HCT116 (cell line): Measurements from ENCODE around the gene CDK19. TPM values are rescaled to one million over a fixed set of nuclear protein-coding genes. Genes with fewer than 3 reads are reported as not detected.

Experiments
- ATAC-seq: fragments of 200-7000 bp; cut with Tn5 transposase; 2 replicates; pipeline ENCODE4 v1.9.1; 2020; ENCODE audit warnings: mild to moderate bottlenecking, moderate library complexity
- Bru-seq: library from RNA; stranded (reverse); fragments of 400-500 nt; gene quantifications from one replicate; lab custom pipeline; 2021; lab: Mats Ljungman, UMichigan
- BruChase-seq, 2 experiments: library from RNA; stranded (reverse); fragments of 400-500 nt; gene quantifications; one replicate each; lab custom pipeline; 2021; lab: Mats Ljungman, UMichigan
- BruUV-seq: library from RNA; stranded (reverse); fragments of 400-500 nt; replicated peaks from 2 replicates; lab custom pipeline; 2021; lab: Mats Ljungman, UMichigan
- CTCF ChIA-PET: fragments of 300-600 bp; sonication (Branson Sonifier 250); formaldehyde crosslinking; loops from one replicate; lab custom pipeline; 2021; ENCODE audit warnings: antibody characterized with exemption; lab: Charles Lee
- POLR2A ChIA-PET: fragments of 300-600, 350-600 bp; sonication (Branson Sonifier 250); formaldehyde crosslinking; loops from one replicate; lab custom pipeline; 2021; ENCODE audit warnings: antibody characterized with exemption; lab: Charles Lee
- RAD21 ChIA-PET, 2 experiments: fragments of 300-600 bp; sonication (Branson Sonifier 250); formaldehyde crosslinking; loops; one replicate each; lab custom pipeline; 2023; ENCODE audit warnings: low total read pairs in 2 of 2; ENCODE audit not compliant: uncharacterized antibody in 2 of 2, unreplicated experiment in 2 of 2, low non-redundant PET in 1 of 2; lab: Charles Lee
- DNase-seq: peaks from one replicate; pipeline ENCODE4 v3.0.0-alpha.2; 2010; ENCODE audit warnings: low read depth, low spot score
- H2AFZ ChIP-seq: fragments of 200-600 bp; shearing (Covaris generic), sonication (generic); 2 replicates; pipeline ENCODE4 v1.6.1; 2017; ENCODE audit warnings: low read depth, mixed run types, mixed read lengths, antibody characterized with exemption, low read length; ENCODE audit not compliant: poor library complexity, severe bottlenecking
- H3K27ac ChIP-seq: 2 replicates; pipeline ENCODE4 v1.5.1; 2012; ENCODE audit warnings: low read depth, low read length
- H3K27me3 ChIP-seq: fragments of 200-600 bp; sonication (generic); 2 replicates; pipeline ENCODE4 v1.6.1; 2016; ENCODE audit warnings: mixed run types, low read length, mixed read lengths; ENCODE audit not compliant: insufficient read depth
- H3K36me3 ChIP-seq, 2 experiments: fragments of 200-500 bp in 1 of 2; fragments of 200-600 bp in 1 of 2; sonication (Bioruptor generic) in 1 of 2; sonication (generic) in 1 of 2; 2 replicates each; pipeline versions ENCODE4 v1.5.1 to v1.6.1; 2014 to 2016; ENCODE audit warnings: low read length in 2 of 2, inconsistent platforms in 1 of 2, mixed read lengths in 1 of 2, mixed run types in 1 of 2; ENCODE audit not compliant: insufficient read depth in 2 of 2, control insufficient read depth in 1 of 2
- H3K4me1 ChIP-seq, 2 experiments: fragments of 200-600 bp in 1 of 2; sonication (generic) in 1 of 2; 2 replicates each; pipeline versions ENCODE4 v1.5.1 to v1.6.1; 2012 to 2017; ENCODE audit warnings: low read length in 2 of 2, inconsistent platforms in 1 of 2, mild to moderate bottlenecking in 1 of 2, mixed read lengths in 1 of 2, mixed run types in 1 of 2, moderate library complexity in 1 of 2; ENCODE audit not compliant: insufficient read depth in 2 of 2, control insufficient read depth in 1 of 2
- H3K4me2 ChIP-seq: fragments of 200-600 bp; sonication (generic); 2 replicates; pipeline ENCODE4 v1.6.1; 2017; ENCODE audit warnings: mixed run types, low read length, mixed read lengths
- H3K4me3 ChIP-seq, 2 experiments: fragments of 200-600 bp in 1 of 2; sonication (generic) in 1 of 2; replicated peaks in 1 of 2; 2 replicates each; pipeline ENCODE4 v1.5.1; 2011 to 2016; ENCODE audit warnings: low read length in 2 of 2, control low read depth in 1 of 2, low read depth in 1 of 2, mild to moderate bottlenecking in 1 of 2, mixed read lengths in 1 of 2, mixed run types in 1 of 2
- H3K79me2 ChIP-seq: fragments of 200-600 bp; sonication (generic); 2 replicates; pipeline ENCODE4 v1.6.1; 2017; ENCODE audit warnings: mild to moderate bottlenecking, mixed run types, low read length, moderate library complexity, mixed read lengths; ENCODE audit not compliant: insufficient read depth
- H3K9ac ChIP-seq: fragments of 200-600 bp; sonication (generic); 2 replicates; pipeline ENCODE4 v1.6.1; 2016; ENCODE audit warnings: low read length, mixed read lengths
- H3K9me2 ChIP-seq: fragments of 200-600 bp; sonication (generic), shearing (Covaris generic); 2 replicates; pipeline ENCODE4 v1.6.1; 2017; ENCODE audit warnings: mixed run types, mild to moderate bottlenecking, moderate library complexity; ENCODE audit not compliant: insufficient read depth
- H3K9me3 ChIP-seq, 2 experiments: fragments of 200-500 bp in 1 of 2; fragments of 200-600 bp in 1 of 2; sonication (Bioruptor generic) in 1 of 2; sonication (generic) in 1 of 2; 2 replicates each; pipeline ENCODE4 v1.6.1; 2014 to 2017; ENCODE audit warnings: low read length in 2 of 2, mixed read lengths in 2 of 2, inconsistent platforms in 1 of 2, low read depth in 1 of 2, mild to moderate bottlenecking in 1 of 2, mixed run types in 1 of 2, moderate library complexity in 1 of 2; ENCODE audit not compliant: control insufficient read depth in 1 of 2, insufficient read depth in 1 of 2
- H4K20me1 ChIP-seq: fragments of 200-600 bp; sonication (generic), shearing (Covaris generic); 2 replicates; pipeline ENCODE4 v1.6.1; 2017; ENCODE audit warnings: mixed run types, mild to moderate bottlenecking, moderate library complexity; ENCODE audit not compliant: insufficient read depth
- CBX3 ChIP-seq: IDR thresholded peaks from 2 replicates; pipeline ENCODE4 v1.6.1; 2012; ENCODE audit warnings: low read depth
- CTCF ChIP-seq, 3 experiments: fragments of 200-600 bp in 1 of 3; sonication (generic) in 1 of 3; IDR thresholded peaks in 2 of 3; conservative IDR thresholded peaks in 1 of 3; 2 replicates each; pipeline ENCODE4 v1.5.1; 2012 to 2017; ENCODE audit warnings: low read depth in 2 of 3, low read length in 2 of 3, antibody characterized with exemption in 1 of 3, borderline replicate concordance in 1 of 3, control low read depth in 1 of 3, mild to moderate bottlenecking in 1 of 3, mixed read lengths in 1 of 3, mixed run types in 1 of 3, moderate library complexity in 1 of 3; ENCODE audit not compliant: insufficient read depth in 1 of 3
- EGR1 ChIP-seq: IDR thresholded peaks from 2 replicates; pipeline ENCODE4 v1.6.1; 2012; ENCODE audit warnings: low read depth
- ELF1 ChIP-seq: IDR thresholded peaks from 2 replicates; pipeline ENCODE4 v1.6.1; 2012; ENCODE audit warnings: low read depth, borderline replicate concordance
- EZH2phosphoT487 ChIP-seq: fragments of 200-600 bp; IDR thresholded peaks from 2 replicates; pipeline ENCODE4 v1.6.1; 2018; ENCODE audit warnings: antibody characterized with exemption, borderline replicate concordance
- JUND ChIP-seq: IDR thresholded peaks from 2 replicates; pipeline ENCODE4 v1.6.1; 2012
- POLR2A ChIP-seq: IDR thresholded peaks from 2 replicates; pipeline ENCODE4 v1.7.0; 2011; ENCODE audit warnings: borderline replicate concordance; ENCODE audit not compliant: insufficient read depth, insufficient read length; ENCODE audit errors: extremely low read depth
- POLR2AphosphoS5 ChIP-seq: IDR thresholded peaks from 2 replicates; pipeline ENCODE4 v1.6.1; 2011; ENCODE audit warnings: mild to moderate bottlenecking, low read depth, low read length, moderate library complexity
- SIN3A ChIP-seq: IDR thresholded peaks from 2 replicates; pipeline ENCODE4 v1.6.1; 2012; ENCODE audit warnings: low read depth
- SRF ChIP-seq: IDR thresholded peaks from 2 replicates; pipeline ENCODE4 v1.6.1; 2012; ENCODE audit warnings: low read depth
- TCF7L2 ChIP-seq: IDR thresholded peaks from 2 replicates; pipeline ENCODE4 v1.7.0; 2011; ENCODE audit warnings: borderline replicate concordance, inconsistent platforms; ENCODE audit not compliant: insufficient read depth, insufficient read length; ENCODE audit errors: extremely low read depth
- YY1 ChIP-seq: IDR thresholded peaks from 2 replicates; pipeline ENCODE4 v1.6.1; 2011; ENCODE audit warnings: low read length, low read depth, moderate library complexity, mild to moderate bottlenecking; ENCODE audit not compliant: insufficient replicate concordance; ENCODE audit errors: extremely low read depth
- ZNF274 ChIP-seq: fragments of 200-500 bp; sonication (Bioruptor generic); IDR thresholded peaks from 2 replicates; pipeline ENCODE4 v1.6.1; 2014; ENCODE audit warnings: mild to moderate bottlenecking, low read depth, low read length, inconsistent platforms
- intact Hi-C: fragments of 100-400 bp; cut with micrococcal nuclease; formaldehyde crosslinking; loops from 2 replicates; pipeline ENCODE4 v1.10.0; 2022
- long read RNA-seq: library from polyadenylated mRNA; unstranded; transcript quantifications from one replicate; pipeline ENCODE4 v2.0.0, GENCODE V29; 2021; ENCODE audit not compliant: unreplicated experiment
- polyA plus RNA-seq: library from polyadenylated mRNA; unstranded; fragments of >200 nt; gene quantifications from 2 replicates; pipeline ENCODE4 v1.2.1, GENCODE V29; 2012; ENCODE audit warnings: missing spikeins
- total RNA-seq: library from RNA; stranded (reverse); gene quantifications from one replicate; pipeline ENCODE4 v1.2.1, GENCODE V29; 2021; ENCODE audit not compliant: unreplicated experiment
- TF ChIP-seq, protein P1 (sequence below): IDR thresholded peaks from 2 replicates; pipeline ENCODE4 v1.6.1; 2012
- TF ChIP-seq, protein P2 (sequence below): IDR thresholded peaks from 2 replicates; pipeline ENCODE4 v1.6.1; 2011; ENCODE audit warnings: mild to moderate bottlenecking, low read length, moderate library complexity; ENCODE audit not compliant: insufficient replicate concordance; ENCODE audit errors: extremely low read depth

Gene CDK19
- total RNA-seq (20.0 TPM), Bru-seq, nascent RNA (percentile 70 among the genes with signal in this experiment), BruChase-seq, experiment 1, labeled RNA remaining after a 6-hour chase (percentile 61 among the genes with signal in this experiment), BruChase-seq, experiment 2, labeled RNA remaining after a 2-hour chase (percentile 65 among the genes with signal in this experiment)
- 5.3 and 8.2 TPM in 2 replicates for polyA plus RNA-seq
- long read RNA-seq, full-length matches to known transcripts: 2 of 12 reads
- long read RNA-seq, partial matches to known transcripts: 2 of 12 reads
- long read RNA-seq, other reads (novel, unspliced or antisense): 8 of 12 reads

GRCh38 chr6:110815411-110816409, at the start of gene CDK19:
TSS of gene CDK19 (minus strand) at chr6:110815469. CDS start at chr6:110815136, 333 bp downstream.
- BruUV-seq: no TSS peak
- no peak for TF ChIP-seq JUND
- TF ChIP-seq EZH2phosphoT487: no peak
- TF ChIP-seq SIN3A: peak; percentile 98
- TF ChIP-seq, protein P1, sequence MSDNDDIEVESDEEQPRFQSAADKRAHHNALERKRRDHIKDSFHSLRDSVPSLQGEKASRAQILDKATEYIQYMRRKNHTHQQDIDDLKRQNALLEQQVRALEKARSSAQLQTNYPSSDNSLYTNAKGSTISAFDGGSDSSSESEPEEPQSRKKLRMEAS: peak; percentile 77
- no peak for TF ChIP-seq CTCF (IDR thresholded peaks at IDR 0.05 in 2 of 3, conservative IDR thresholded peaks at IDR 0.05 in 1 of 3; ENCODE audit: borderline replicate concordance in 1 of 3, insufficient read depth in 1 of 3, low read depth in 2 of 3, low read length in 2 of 3)
- peak; percentile 38; the same call in 1 of the 2 replicates for TF ChIP-seq ELF1
- peak; percentile 96 for TF ChIP-seq POLR2A
- TF ChIP-seq TCF7L2: peak; percentile 30
- peak; percentile 95 for TF ChIP-seq POLR2AphosphoS5
- TF ChIP-seq SRF: no peak; the same call in 1 of the 2 replicates
- peak; percentile 55 for TF ChIP-seq YY1
- TF ChIP-seq CBX3: peak; percentile 84
- TF ChIP-seq, protein P2, sequence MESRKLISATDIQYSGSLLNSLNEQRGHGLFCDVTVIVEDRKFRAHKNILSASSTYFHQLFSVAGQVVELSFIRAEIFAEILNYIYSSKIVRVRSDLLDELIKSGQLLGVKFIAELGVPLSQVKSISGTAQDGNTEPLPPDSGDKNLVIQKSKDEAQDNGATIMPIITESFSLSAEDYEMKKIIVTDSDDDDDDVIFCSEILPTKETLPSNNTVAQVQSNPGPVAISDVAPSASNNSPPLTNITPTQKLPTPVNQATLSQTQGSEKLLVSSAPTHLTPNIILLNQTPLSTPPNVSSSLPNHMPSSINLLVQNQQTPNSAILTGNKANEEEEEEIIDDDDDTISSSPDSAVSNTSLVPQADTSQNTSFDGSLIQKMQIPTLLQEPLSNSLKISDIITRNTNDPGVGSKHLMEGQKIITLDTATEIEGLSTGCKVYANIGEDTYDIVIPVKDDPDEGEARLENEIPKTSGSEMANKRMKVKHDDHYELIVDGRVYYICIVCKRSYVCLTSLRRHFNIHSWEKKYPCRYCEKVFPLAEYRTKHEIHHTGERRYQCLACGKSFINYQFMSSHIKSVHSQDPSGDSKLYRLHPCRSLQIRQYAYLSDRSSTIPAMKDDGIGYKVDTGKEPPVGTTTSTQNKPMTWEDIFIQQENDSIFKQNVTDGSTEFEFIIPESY: no peak
- no peak for TF ChIP-seq ZNF274
- TF ChIP-seq EGR1: peak; percentile 92

More at GRCh38 chr6:110815411-110816409, at the start of gene CDK19:
- peaks cover 22% of the 10 kb centered on the region for H3K79me2 ChIP-seq
- POLR2A ChIA-PET: interaction anchor here (0.7 to 1.4 kb wide), 14 partner anchors 9 to 143 kb away, joined by 3 to 43 read pairs (median 4); partner anchors contain the start of genes AMD1 and GTF3C6
- no peaks in the 10 kb centered on the region for H3K9me2 ChIP-seq
- H3K27ac ChIP-seq: peak within 1 kb of the TSS; percentile 78
- peaks cover 12 to 13% of the 10 kb centered on the region in 2 experiments; a peak in 3 of 4 replicates for H3K4me1 ChIP-seq
- DNase-seq (peak; percentile 97), ATAC-seq (peak; percentile 88)
- H3K9ac ChIP-seq: peak within 1 kb of the TSS; percentile 77
- H4K20me1 ChIP-seq: no peaks in the 10 kb centered on the region
- peak within 1 kb of the TSS; percentile 79 to 88 for H3K4me3 ChIP-seq
- H3K4me2 ChIP-seq: peak within 1 kb of the TSS; percentile 92
- RAD21 ChIA-PET: interaction anchor here (0.6 to 1.1 kb wide), 4 partner anchors 59 to 790 kb away, joined by 3 to 4 read pairs (median 3); partner anchors contain the start of gene AMD1 (in 2 of the 2)
- H3K9me3 ChIP-seq: no peaks in the 10 kb centered on the region
- intact Hi-C loops: loop anchor here (1.0 to 5.0 kb wide), 2 partner anchors 59 to 113 kb away; partner anchors contain the start of gene AMD1
- H2AFZ ChIP-seq: peak within 1 kb of the TSS; percentile 79
- H3K27me3 ChIP-seq: no peaks in the 10 kb centered on the region
- CTCF ChIA-PET: interaction anchor here (1.2 to 1.4 kb wide), 3 partner anchors 59 to 287 kb away, joined by 3 to 8 read pairs (median 3); partner anchors contain the start of gene AMD1
- H3K36me3 ChIP-seq: no peaks in the 10 kb centered on the region
